Type B pancreatic cell (in vitro differentiated cells): ENCODE data around the gene CPNE9. TPM values are rescaled to one million over a fixed set of nuclear protein-coding genes. Genes with fewer than 3 reads are reported as not detected.

Source experiments
- DNase-seq: peaks from one replicate; pipeline ENCODE4 v3.0.0; 2021; ENCODE audit warnings: mixed read lengths; ENCODE audit not compliant: unreplicated experiment; ENCODE audit errors: extremely low spot score
- H3K27ac Mint-ChIP-seq: 2 replicates; pipeline ENCODE4 v1.8.0; 2021; ENCODE audit warnings: mild to moderate bottlenecking, mixed read lengths
- H3K27me3 Mint-ChIP-seq: 2 replicates; pipeline ENCODE4 v1.8.0; 2021; ENCODE audit warnings: mixed read lengths
- H3K36me3 Mint-ChIP-seq: 2 replicates; pipeline ENCODE4 v1.8.0; 2021; ENCODE audit warnings: mixed read lengths
- H3K4me1 Mint-ChIP-seq: one replicate; pipeline ENCODE4 v1.8.0; 2021; ENCODE audit warnings: mixed read lengths; ENCODE audit not compliant: unreplicated experiment
- H3K4me3 Mint-ChIP-seq: 2 replicates; pipeline ENCODE4 v1.8.0; 2021; ENCODE audit warnings: mild to moderate bottlenecking, mixed read lengths
- H3K9me3 Mint-ChIP-seq: 2 replicates; pipeline ENCODE4 v1.8.0; 2021; ENCODE audit warnings: mixed read lengths
- CTCF ChIP-seq: fragments of 200-600 bp; sonication (generic); conservative IDR thresholded peaks from 2 replicates; pipeline ENCODE4 v1.5.0; 2021; ENCODE audit warnings: antibody characterized with exemption, mild to moderate bottlenecking
- total RNA-seq: library from RNA; stranded (reverse); gene quantifications from 2 replicates; pipeline ENCODE4 v1.2.1, GENCODE V29; 2021; ENCODE audit warnings: low replicate concordance

Gene CPNE9
- total RNA-seq, 1 donor from 2014 or later, result 0.34 TPM

- H3K36me3 Mint-ChIP-seq, result peaks cover 5% of the 10 kb centered on the region
- H3K4me3 Mint-ChIP-seq, result no peak overlapping the region
- H3K9me3 Mint-ChIP-seq, result no peaks in the 10 kb centered on the region
- no peak for DNase-seq
- H3K27ac Mint-ChIP-seq, result no peak overlapping the region
- H3K27me3 Mint-ChIP-seq, result no peaks in the 10 kb centered on the region
- no peaks in the 10 kb centered on the region for H3K4me1 Mint-ChIP-seq
- no peak for TF ChIP-seq CTCF
Measured at GRCh38 chr3:9739181-9739580, 35.5 kb downstream of the CPNE9 start.

GRCh38 chr3:9742560-9742959, 38.9 kb downstream of the CPNE9 start:
- H3K4me3 Mint-ChIP-seq, result no peak overlapping the region
- no peak for TF ChIP-seq CTCF
- no peak for DNase-seq

GRCh38 chr3:9743548-9743947, 39.9 kb downstream of the CPNE9 start:
- no peak for TF ChIP-seq CTCF
- no peaks in the 10 kb centered on the region for H3K9me3 Mint-ChIP-seq
- no peak overlapping the region for H3K27ac Mint-ChIP-seq
- H3K4me1 Mint-ChIP-seq, result no peaks in the 10 kb centered on the region
- H3K4me3 Mint-ChIP-seq, result no peak overlapping the region
- no peak for DNase-seq
- H3K36me3 Mint-ChIP-seq, result peaks cover 11% of the 10 kb centered on the region
- no peaks in the 10 kb centered on the region for H3K27me3 Mint-ChIP-seq

More at GRCh38 chr3:9742560-9742959, 38.9 kb downstream of the CPNE9 start:
- Mint-ChIP-seq H3K36me3 (peaks cover 12% of the 10 kb centered on the region), H3K27ac (no peak overlapping the region), H3K9me3 (no peaks in the 10 kb centered on the region), H3K27me3 (no peaks in the 10 kb centered on the region), H3K4me1 (no peaks in the 10 kb centered on the region)

- Mint-ChIP-seq H3K9me3 (no peaks in the 10 kb centered on the region), H3K4me1 (no peaks in the 10 kb centered on the region), H3K4me3 (no peak overlapping the region), H3K27ac (no peak overlapping the region), H3K27me3 (no peaks in the 10 kb centered on the region), H3K36me3 (peaks cover 6% of the 10 kb centered on the region)
- no peak for TF ChIP-seq CTCF
- DNase-seq, result no peak
Measured at GRCh38 chr3:9744162-9744561, 40.5 kb downstream of the CPNE9 start.

- Mint-ChIP-seq H3K27ac (no peak overlapping the region), H3K4me1 (peaks cover 11% of the 10 kb centered on the region), H3K36me3 (peaks cover 12% of the 10 kb centered on the region), H3K27me3 (no peaks in the 10 kb centered on the region), H3K4me3 (no peak overlapping the region), H3K9me3 (no peaks in the 10 kb centered on the region)
- no peak for DNase-seq
- no peak for TF ChIP-seq CTCF
Measured at GRCh38 chr3:9745521-9745920, 41.9 kb downstream of the CPNE9 start.

GRCh38 chr3:9746330-9746729, 42.7 kb downstream of the CPNE9 start:
- no peak for TF ChIP-seq CTCF
- peaks cover 12% of the 10 kb centered on the region for H3K36me3 Mint-ChIP-seq

More at GRCh38 chr3:9746330-9746729, 42.7 kb downstream of the CPNE9 start:
- DNase-seq, result no peak
- peaks cover 17% of the 10 kb centered on the region for H3K4me1 Mint-ChIP-seq
- H3K9me3 Mint-ChIP-seq, result no peaks in the 10 kb centered on the region
- no peaks in the 10 kb centered on the region for H3K27me3 Mint-ChIP-seq
- no peak overlapping the region for H3K4me3 Mint-ChIP-seq
- H3K27ac Mint-ChIP-seq, result no peak overlapping the region
